HEK293T (cell line): ENCODE data around the gene TCERG1L.

Experiments
- CTCF ChIA-PET: fragments of 350-600 bp; formaldehyde crosslinking; extraction: SDS; loops from one replicate; lab custom pipeline; 2021; ENCODE audit warnings: antibody characterized with exemption, inconsistent platforms; lab: Yijun Ruan, JAX
- POLR2A ChIA-PET: fragments of 350-600 bp; formaldehyde crosslinking; extraction: SDS; loops from one replicate; lab custom pipeline; 2020; ENCODE audit warnings: antibody characterized with exemption, inconsistent platforms; lab: Yijun Ruan, JAX
- DNase-seq: peaks from one replicate; pipeline ENCODE4 v3.0.0; 2012; ENCODE audit warnings: mixed read lengths; ENCODE audit errors: extremely low spot score
- ARNT ChIP-seq: fragments of 450-650 bp; IDR thresholded peaks from 2 replicates; pipeline ENCODE4 v1.6.1; 2017; ENCODE audit warnings: mild to moderate bottlenecking
- BHLHE40 ChIP-seq: fragments of 450-650 bp; IDR thresholded peaks from 2 replicates; pipeline ENCODE4 v1.6.1; 2016; ENCODE audit warnings: mild to moderate bottlenecking, moderate library complexity, borderline replicate concordance
- CTBP1 ChIP-seq: fragments of 450-650 bp; IDR thresholded peaks from 2 replicates; pipeline ENCODE4 v1.6.1; 2016; ENCODE audit warnings: borderline replicate concordance
- ELF4 ChIP-seq: fragments of 450-650 bp; IDR thresholded peaks from 2 replicates; pipeline ENCODE4 v1.6.1; 2017; ENCODE audit warnings: antibody characterized with exemption
- FOXA1 ChIP-seq: fragments of 450-650 bp; IDR thresholded peaks from 2 replicates; pipeline ENCODE4 v1.6.1; 2016; ENCODE audit warnings: mild to moderate bottlenecking
- FOXK2 ChIP-seq: fragments of 450-650 bp; IDR thresholded peaks from 2 replicates; pipeline ENCODE4 v1.6.1; 2016; ENCODE audit warnings: mild to moderate bottlenecking
- FOXM1 ChIP-seq: fragments of 450-650 bp; IDR thresholded peaks from 2 replicates; pipeline ENCODE4 v1.6.1; 2017; ENCODE audit warnings: mild to moderate bottlenecking, borderline replicate concordance
- HDGF ChIP-seq: fragments of 450-650 bp; IDR thresholded peaks from 2 replicates; pipeline ENCODE4 v1.6.1; 2017; ENCODE audit warnings: antibody characterized with exemption, borderline replicate concordance
- L3MBTL2 ChIP-seq: fragments of 450-650 bp; conservative IDR thresholded peaks from 2 replicates; pipeline ENCODE4 v1.6.1; 2016; ENCODE audit warnings: mild to moderate bottlenecking
- LEF1 ChIP-seq: fragments of 450-650 bp; IDR thresholded peaks from 2 replicates; pipeline ENCODE4 v1.6.1; 2017; ENCODE audit warnings: mild to moderate bottlenecking, borderline replicate concordance
- NFRKB ChIP-seq: fragments of 450-650 bp; IDR thresholded peaks from 2 replicates; pipeline ENCODE4 v1.6.1; 2016; ENCODE audit warnings: mild to moderate bottlenecking, moderate library complexity
- PKNOX1 ChIP-seq: fragments of 450-650 bp; IDR thresholded peaks from 2 replicates; pipeline ENCODE4 v1.6.1; 2016
- SP1 ChIP-seq: fragments of 450-650 bp; IDR thresholded peaks from 2 replicates; pipeline ENCODE4 v1.6.1; 2017
- SUZ12 ChIP-seq: fragments of 450-650 bp; IDR thresholded peaks from 2 replicates; pipeline ENCODE4 v1.6.1; 2016; ENCODE audit warnings: mild to moderate bottlenecking
- TARDBP ChIP-seq: fragments of 450-650 bp; IDR thresholded peaks from 2 replicates; pipeline ENCODE4 v1.6.1; 2016
- ZNF384 ChIP-seq: fragments of 450-650 bp; IDR thresholded peaks from 2 replicates; pipeline ENCODE4 v1.6.1; 2016

Gene TCERG1L

DNA sequence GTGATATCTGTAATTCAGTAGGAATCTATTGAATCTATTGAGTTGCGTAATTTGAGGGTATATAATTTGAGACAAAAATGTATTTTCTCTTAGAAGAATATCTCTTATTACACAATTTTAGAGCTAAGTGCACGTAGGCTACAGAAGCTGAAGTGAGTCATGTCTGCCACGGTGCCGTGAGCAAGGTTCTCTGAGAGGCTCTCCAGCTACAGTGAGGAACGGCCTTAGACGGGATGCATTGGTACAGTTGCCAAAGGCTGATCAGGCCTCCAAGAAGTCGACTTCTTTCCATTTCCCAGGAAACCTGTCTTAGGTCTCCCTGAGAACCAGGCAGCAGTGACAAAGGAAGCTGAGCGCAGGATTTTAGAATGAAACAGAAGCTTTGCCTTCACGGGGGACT is 28.6 kb downstream of the TCERG1L start:
- no peak for TF ChIP-seq CTBP1
- TF ChIP-seq LEF1: no peak
- no peak for TF ChIP-seq ZNF384
- no peak for TF ChIP-seq TARDBP
- no peak for TF ChIP-seq FOXK2
- TF ChIP-seq FOXM1: no peak
- no peak for TF ChIP-seq BHLHE40
- TF ChIP-seq HDGF: no peak
- no peak for TF ChIP-seq PKNOX1
- TF ChIP-seq ELF4: no peak
- no peak for TF ChIP-seq FOXA1
- TF ChIP-seq ARNT: no peak
- no peak for TF ChIP-seq SP1
- no peak for TF ChIP-seq NFRKB
- DNase-seq: no peak
- ChIA-PET POLR2A (no interaction called here), CTCF (no interaction called here)

- ChIA-PET CTCF (no interaction called here), POLR2A (no interaction called here)
- DNase-seq: no peak
- no peak for TF ChIP-seq ZNF384
- no peak for TF ChIP-seq FOXA1
- TF ChIP-seq NFRKB: no peak
- no peak for TF ChIP-seq LEF1
These were observed 31.4 kb downstream of the TCERG1L start for GRCh38 chr10:131280101-131280500.

- ChIA-PET CTCF (no interaction called here), POLR2A (no interaction called here)
- TF ChIP-seq PKNOX1 (no peak), ZNF384 (no peak), LEF1 (no peak), BHLHE40 (no peak), HDGF (no peak), SUZ12 (no peak), ELF4 (no peak), FOXA1 (no peak), SP1 (no peak), CTBP1 (no peak), NFRKB (no peak), ARNT (no peak), TARDBP (no peak), FOXK2 (no peak), FOXM1 (no peak)
- no peak for DNase-seq
These were observed 32.0 kb downstream of the TCERG1L start for GRCh38 chr10:131279516-131279915.

DNA sequence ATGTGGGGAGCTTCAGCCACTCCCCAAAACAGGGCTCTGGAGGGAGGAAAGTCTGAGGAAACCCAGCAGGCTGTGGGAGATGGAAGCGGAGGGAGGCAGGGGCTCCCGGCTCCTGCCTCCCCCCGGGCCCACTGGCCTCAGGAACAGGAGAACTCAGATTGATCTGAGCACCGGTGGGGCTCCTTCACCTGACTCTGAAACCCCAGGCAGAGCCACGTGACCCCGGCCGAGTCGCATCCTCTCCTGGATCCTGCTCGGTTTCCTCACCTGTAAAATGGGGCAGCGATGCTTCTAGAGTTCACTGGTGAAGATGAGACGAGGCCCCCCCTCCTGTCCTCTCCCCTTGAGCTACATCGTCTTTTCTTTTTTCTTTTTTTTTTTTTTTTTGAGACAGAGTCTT is 33.6 kb downstream of the TCERG1L start:
- POLR2A ChIA-PET: no interaction called here
- no peak for TF ChIP-seq FOXK2
- TF ChIP-seq ELF4: no peak
- TF ChIP-seq BHLHE40: no peak
- no peak for TF ChIP-seq FOXM1
- TF ChIP-seq PKNOX1: no peak
- no peak for TF ChIP-seq FOXA1
- TF ChIP-seq CTBP1: no peak
- no peak for TF ChIP-seq L3MBTL2
- TF ChIP-seq NFRKB: no peak
- TF ChIP-seq LEF1: no peak
- TF ChIP-seq SP1: no peak
- no peak for TF ChIP-seq ARNT
- no peak for TF ChIP-seq ZNF384
- TF ChIP-seq SUZ12: no peak
- TF ChIP-seq HDGF: no peak
- no peak for TF ChIP-seq TARDBP
- CTCF ChIA-PET: no interaction called here

DNA sequence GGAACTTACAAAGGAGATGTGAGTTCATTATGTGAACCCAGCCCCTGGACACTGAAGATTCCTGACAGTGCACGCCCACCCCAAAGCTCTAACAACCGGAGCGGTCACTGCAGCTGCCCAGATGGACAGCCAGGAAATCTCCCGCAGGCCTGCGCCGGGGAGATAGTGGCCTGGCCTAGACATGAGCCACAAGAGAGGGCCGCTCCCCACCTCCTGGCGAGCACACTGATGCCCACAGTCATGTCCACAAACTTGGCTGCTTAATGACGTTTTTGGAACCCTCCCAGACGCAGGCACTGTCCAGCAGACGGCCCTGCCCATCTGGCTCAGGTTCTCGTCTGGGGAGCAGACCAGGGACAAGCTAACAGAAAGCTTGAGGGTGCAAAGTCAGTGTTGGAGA is 34.2 kb downstream of the TCERG1L start:
- ChIA-PET CTCF (no interaction called here), POLR2A (no interaction called here)
- TF ChIP-seq SUZ12 (no peak), NFRKB (no peak), FOXM1 (no peak), FOXK2 (no peak), ARNT (no peak), CTBP1 (no peak), FOXA1 (no peak), ELF4 (no peak), SP1 (no peak), PKNOX1 (no peak)
- no peak for DNase-seq

More for the DNA sequence above, 33.6 kb downstream of the TCERG1L start:
- peak; percentile 3 for DNase-seq

- POLR2A ChIA-PET: interaction anchor here (0.6 kb wide), 1 partner anchor 9 kb away, joined by 3 read pairs; no protein-coding TSS in a partner anchor
These were observed 35.8 kb downstream of the TCERG1L start for GRCh38 chr10:131275691-131276090.

More at GRCh38 chr10:131275691-131276090, 35.8 kb downstream of the TCERG1L start:
- no peak for DNase-seq
- CTCF ChIA-PET: no interaction called here
- TF ChIP-seq ARNT (no peak), TARDBP (no peak), ZNF384 (no peak), FOXA1 (no peak), FOXK2 (no peak), L3MBTL2 (no peak), HDGF (no peak), PKNOX1 (no peak), BHLHE40 (no peak), SP1 (no peak), CTBP1 (no peak), LEF1 (no peak), NFRKB (no peak), SUZ12 (no peak), FOXM1 (no peak), ELF4 (no peak)
